Glutamatergic neuron (in vitro differentiated cells): Measurements from ENCODE around the gene MARS1. TPM values are rescaled to one million over a fixed set of nuclear protein-coding genes. Genes with fewer than 3 reads are reported as not detected.
A peak's percentile ranks its signal among the peaks of the same experiment; 100 is the strongest.

Experiments
- DNase-seq: peaks from one replicate; pipeline ENCODE4 v3.0.0; 2022
- H3K27ac Mint-ChIP-seq: one replicate; pipeline ENCODE4 v1.8.0; 2020; ENCODE audit warnings: mild to moderate bottlenecking, mixed read lengths, inconsistent platforms; ENCODE audit not compliant: unreplicated experiment
- H3K27me3 Mint-ChIP-seq: one replicate; pipeline ENCODE4 v1.8.0; 2020; ENCODE audit warnings: mild to moderate bottlenecking, moderate library complexity, mixed read lengths, inconsistent platforms; ENCODE audit not compliant: unreplicated experiment
- H3K36me3 Mint-ChIP-seq: one replicate; pipeline ENCODE4 v1.8.0; 2020; ENCODE audit warnings: mild to moderate bottlenecking, mixed read lengths, inconsistent platforms; ENCODE audit not compliant: unreplicated experiment
- H3K4me1 Mint-ChIP-seq: one replicate; pipeline ENCODE4 v1.8.0; 2020; ENCODE audit warnings: mild to moderate bottlenecking, low read depth, mixed read lengths, inconsistent platforms; ENCODE audit not compliant: unreplicated experiment
- H3K4me3 Mint-ChIP-seq: one replicate; pipeline ENCODE4 v1.8.0; 2020; ENCODE audit warnings: mild to moderate bottlenecking, mixed read lengths, inconsistent platforms; ENCODE audit not compliant: unreplicated experiment
- H3K9me3 Mint-ChIP-seq: one replicate; pipeline ENCODE4 v1.8.0; 2020; ENCODE audit warnings: mild to moderate bottlenecking, moderate library complexity, mixed read lengths, inconsistent platforms; ENCODE audit not compliant: unreplicated experiment
- CTCF ChIP-seq: fragments of 200-600 bp; sonication (generic); IDR thresholded peaks from one replicate; pipeline ENCODE4 v1.5.0; 2021; ENCODE audit not compliant: partially characterized antibody, unreplicated experiment
- total RNA-seq: library from RNA; stranded (reverse); fragmentation: NEBNext Ultra II Directional; extraction: Animal tissue kit (Norgen Biotek cat#: 25700); gene quantifications from one replicate; pipeline ENCODE4 v1.2.1, GENCODE V29; 2021; ENCODE audit not compliant: unreplicated experiment

MARS1 gene
- total RNA-seq, 1 donor from 2014 or later, result 870 TPM

GRCh38 chr12:57458665-57459054 lies 29.2 kb upstream of the MARS1 start:
- no peaks in the 10 kb centered on the region for H3K36me3 Mint-ChIP-seq
- H3K4me1 Mint-ChIP-seq, result peaks cover 29% of the 10 kb centered on the region
- peak overlapping the region; percentile 93 for H3K4me3 Mint-ChIP-seq
- DNase-seq, result no peak
- H3K27me3 Mint-ChIP-seq, result peaks cover 21% of the 10 kb centered on the region
- TF ChIP-seq CTCF, result no peak
- H3K27ac Mint-ChIP-seq, result peak overlapping the region; percentile 92
- H3K9me3 Mint-ChIP-seq, result peaks cover 17% of the 10 kb centered on the region

GRCh38 chr12:57459055-57459749 lies 28.7 kb upstream of the MARS1 start:
- peaks cover 29% of the 10 kb centered on the region for H3K4me1 Mint-ChIP-seq
- H3K9me3 Mint-ChIP-seq, result peaks cover 17% of the 10 kb centered on the region
- TF ChIP-seq CTCF, result peak; percentile 91
- H3K27me3 Mint-ChIP-seq, result peaks cover 21% of the 10 kb centered on the region
- peak overlapping the region; percentile 93 for H3K4me3 Mint-ChIP-seq
- H3K27ac Mint-ChIP-seq, result peak overlapping the region; percentile 92
- no peaks in the 10 kb centered on the region for H3K36me3 Mint-ChIP-seq
- DNase-seq, result peak; percentile 97

GRCh38 chr12:57459750-57460467 lies 28.0 kb upstream of the MARS1 start, which contains the start of gene GLI1:
TSS of gene GLI1 (plus strand) at chr12:57459785. CDS start at chr12:57463692, 3,907 bp downstream.
- H3K4me1 Mint-ChIP-seq, result peaks cover 24% of the 10 kb centered on the region
- peak within 1 kb of the TSS; percentile 93 for H3K4me3 Mint-ChIP-seq
- no peaks in the 10 kb centered on the region for H3K36me3 Mint-ChIP-seq
- H3K27me3 Mint-ChIP-seq, result peaks cover 20% of the 10 kb centered on the region
- no peak for TF ChIP-seq CTCF
- peaks cover 17% of the 10 kb centered on the region for H3K9me3 Mint-ChIP-seq
- H3K27ac Mint-ChIP-seq, result peak within 1 kb of the TSS; percentile 92
- DNase-seq, result no peak

- H3K27ac Mint-ChIP-seq, result peak overlapping the region; percentile 9
- H3K27me3 Mint-ChIP-seq, result peaks cover 24% of the 10 kb centered on the region
- no peak for TF ChIP-seq CTCF
- H3K4me1 Mint-ChIP-seq, result peaks cover 22% of the 10 kb centered on the region
- peak overlapping the region; percentile 75 for H3K4me3 Mint-ChIP-seq
- H3K9me3 Mint-ChIP-seq, result peaks cover 17% of the 10 kb centered on the region
- no peaks in the 10 kb centered on the region for H3K36me3 Mint-ChIP-seq
- peak; percentile 33 for DNase-seq
Observed at GRCh38 chr12:57460468-57460784, 27.4 kb upstream of the MARS1 start.

GRCh38 chr12:57460841-57461275 lies 27.0 kb upstream of the MARS1 start:
- DNase-seq, result peak; percentile 72
- Mint-ChIP-seq H3K36me3 (no peaks in the 10 kb centered on the region), H3K27me3 (peaks cover 25% of the 10 kb centered on the region), H3K9me3 (peaks cover 16% of the 10 kb centered on the region), H3K4me1 (peaks cover 19% of the 10 kb centered on the region), H3K27ac (peak overlapping the region; percentile 43), H3K4me3 (peak overlapping the region; percentile 94)
- TF ChIP-seq CTCF, result peak; percentile 13
